Colon (tissue), 2 donors: Measurements from ENCODE around the gene LEMD1.
"Not testable (repeated sequence)": the region's sequence is repeated elsewhere in the genome, so short reads cannot be mapped to it uniquely, and the experiment has no call there.

Experiments
- FAIRE-seq: peaks from 2 replicates; lab custom pipeline; 2012; peaks lifted over from hg19 to GRCh38; lab: Jason Lieb, UNC
- donor health status: control.
- donor health status: control.

LEMD1 gene

GRCh38 chr1:205429762-205430695 is 8.2 kb upstream of the LEMD1 start:
- FAIRE-seq: no peak

- no peak for FAIRE-seq
Observed at GRCh38 chr1:205424901-205425600, 3.2 kb upstream of the LEMD1 start.

- no peak for FAIRE-seq
Observed at GRCh38 chr1:205423814-205424399, 2.1 kb upstream of the LEMD1 start.

- FAIRE-seq: no peak
Observed at GRCh38 chr1:205422993-205423642, 1.3 kb upstream of the LEMD1 start.

GRCh38 chr1:205420938-205421337 is 918 bp downstream of the LEMD1 start:
- no peak for FAIRE-seq

GRCh38 chr1:205417870-205418635 is 3.8 kb downstream of the LEMD1 start:
- FAIRE-seq: no peak

GRCh38 chr1:205416322-205416721 is 5.5 kb downstream of the LEMD1 start:
- no peak for FAIRE-seq

- FAIRE-seq: no peak
Observed at GRCh38 chr1:205410581-205411298, 11.1 kb downstream of the LEMD1 start.

- FAIRE-seq: no peak
Observed at GRCh38 chr1:205407970-205408369, 13.9 kb downstream of the LEMD1 start.

GRCh38 chr1:205406252-205406651 is 15.6 kb downstream of the LEMD1 start:
- FAIRE-seq: not testable (repeated sequence)

- not testable (repeated sequence) for FAIRE-seq
Observed at GRCh38 chr1:205404484-205404883, 17.4 kb downstream of the LEMD1 start.

GRCh38 chr1:205398586-205398985 is 23.3 kb downstream of the LEMD1 start:
- no peak for FAIRE-seq

GRCh38 chr1:205396967-205397616 is 24.8 kb downstream of the LEMD1 start:
- FAIRE-seq: no peak

- FAIRE-seq: no peak
Observed at GRCh38 chr1:205395616-205396015, 26.2 kb downstream of the LEMD1 start.

- FAIRE-seq: no peak
Observed at GRCh38 chr1:205392650-205393049, 29.2 kb downstream of the LEMD1 start.

GRCh38 chr1:205391386-205391785 is 30.5 kb downstream of the LEMD1 start:
- FAIRE-seq: no peak

GRCh38 chr1:205387845-205388244 is 34.0 kb downstream of the LEMD1 start:
- FAIRE-seq: no peak

- not testable (repeated sequence) for FAIRE-seq
Observed at GRCh38 chr1:205382990-205383389, 38.9 kb downstream of the LEMD1 start.

GRCh38 chr1:205382561-205382960 is 39.3 kb downstream of the LEMD1 start:
- no peak for FAIRE-seq

- no peak for FAIRE-seq
Observed at GRCh38 chr1:205381305-205381704, 40.6 kb downstream of the LEMD1 start.
